ENCODE measurements around the gene ANKS1B.
"Not testable (repeated sequence)": the region's sequence is repeated elsewhere in the genome, so short reads cannot be mapped to it uniquely, and the experiment has no call there.

ANKS1B gene

DNA sequence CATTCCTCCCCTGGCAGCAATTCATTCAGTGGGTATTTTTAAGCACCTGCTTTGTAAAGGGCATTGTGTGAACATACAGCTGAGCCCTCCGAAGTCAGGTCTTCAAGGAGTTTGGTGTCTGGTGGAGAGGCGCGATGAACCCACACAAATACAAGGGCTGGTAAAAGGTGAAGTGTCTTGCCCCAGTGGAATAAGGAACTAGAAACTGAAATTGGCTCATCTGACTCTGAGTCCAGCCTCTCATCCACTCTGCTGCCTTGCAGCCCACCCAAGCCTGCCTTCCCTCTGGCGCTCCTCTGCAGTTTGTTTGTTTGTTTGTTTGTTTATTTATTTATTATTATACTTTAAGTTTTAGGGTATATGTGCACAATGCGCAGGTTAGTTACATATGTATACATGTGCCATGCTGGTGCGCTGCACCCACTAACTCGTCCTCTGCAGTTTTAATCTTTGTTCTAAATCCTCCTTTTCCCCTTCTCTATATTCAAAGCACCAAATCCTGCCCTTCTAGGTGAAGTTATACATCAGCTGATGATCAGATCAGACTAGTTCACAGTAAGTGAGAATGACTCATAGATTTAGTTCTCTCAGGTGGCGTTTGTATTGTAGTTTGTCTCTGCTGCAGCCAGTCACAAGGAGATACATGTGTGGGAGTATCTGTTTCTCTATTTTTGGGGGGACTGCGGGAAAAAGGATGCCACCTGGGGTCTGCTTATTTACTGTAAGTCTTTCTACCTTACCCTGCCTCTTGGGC is 945.2 kb downstream of the ANKS1B start:
- no peaks in the 10 kb centered on the region for H3K36me3 ChIP-seq (ENCODE audit: insufficient read depth, insufficient read length, low read length)
- TF ChIP-seq YY1 (IDR thresholded peaks at IDR 0.05; ENCODE audit: insufficient read depth, insufficient read length) (no peak), SUZ12 (IDR thresholded peaks at IDR 0.05; ENCODE audit: extremely low read depth, insufficient read depth, insufficient read length) (no peak), ZNF274 (IDR thresholded peaks at IDR 0.05; ENCODE audit: low read depth, low read length) (no peak)
- H3K9me3 ChIP-seq (ENCODE audit: insufficient read depth, low read length) = no peaks in the 10 kb centered on the region
- no peaks in the 10 kb centered on the region for H3K27me3 ChIP-seq (ENCODE audit: insufficient read depth, insufficient read length)
- H3K4me1 ChIP-seq (ENCODE audit: insufficient read depth, insufficient read length) = no peaks in the 10 kb centered on the region
- no peak overlapping the region for H3K9ac ChIP-seq (ENCODE audit: insufficient read length, low read depth)
- no peak for DNase-seq (ENCODE audit: low read depth, low spot score)
- H3K4me3 ChIP-seq (ENCODE audit: insufficient read length, low read depth) = no peak overlapping the region

DNA sequence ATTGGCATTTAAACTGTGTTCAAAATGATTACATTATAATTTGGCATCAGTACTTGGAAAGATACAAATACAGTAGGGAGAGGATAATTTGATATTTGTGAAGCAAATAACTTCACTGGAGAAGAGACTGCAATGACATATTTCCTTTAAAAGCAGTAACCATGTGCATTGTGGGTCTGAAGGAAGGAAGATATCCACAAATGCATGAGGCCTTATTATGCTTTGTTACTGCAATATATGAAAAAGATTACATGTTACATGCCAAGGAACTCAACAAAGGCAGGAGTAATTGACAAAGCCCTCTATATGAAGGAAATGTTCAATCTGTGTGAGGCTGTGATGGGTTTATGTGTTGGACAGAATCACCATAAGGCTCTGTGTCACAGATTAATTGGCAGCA is 948.2 kb downstream of the ANKS1B start:
- no peaks in the 10 kb centered on the region for H3K36me3 ChIP-seq (ENCODE audit: insufficient read depth, insufficient read length, low read length)
- no peaks in the 10 kb centered on the region for H3K4me1 ChIP-seq (ENCODE audit: insufficient read depth, insufficient read length)
- TF ChIP-seq SUZ12 (IDR thresholded peaks at IDR 0.05; ENCODE audit: extremely low read depth, insufficient read depth, insufficient read length) (no peak), YY1 (IDR thresholded peaks at IDR 0.05; ENCODE audit: insufficient read depth, insufficient read length) (no peak), ZNF274 (IDR thresholded peaks at IDR 0.05; ENCODE audit: low read depth, low read length) (no peak)
- H3K27me3 ChIP-seq (ENCODE audit: insufficient read depth, insufficient read length) = no peaks in the 10 kb centered on the region
- H3K9me3 ChIP-seq (ENCODE audit: insufficient read depth, low read length) = no peaks in the 10 kb centered on the region
- no peak overlapping the region for H3K9ac ChIP-seq (ENCODE audit: insufficient read length, low read depth)
- no peak for DNase-seq (ENCODE audit: low read depth, low spot score)
- no peak overlapping the region for H3K4me3 ChIP-seq (ENCODE audit: insufficient read length, low read depth)

DNA sequence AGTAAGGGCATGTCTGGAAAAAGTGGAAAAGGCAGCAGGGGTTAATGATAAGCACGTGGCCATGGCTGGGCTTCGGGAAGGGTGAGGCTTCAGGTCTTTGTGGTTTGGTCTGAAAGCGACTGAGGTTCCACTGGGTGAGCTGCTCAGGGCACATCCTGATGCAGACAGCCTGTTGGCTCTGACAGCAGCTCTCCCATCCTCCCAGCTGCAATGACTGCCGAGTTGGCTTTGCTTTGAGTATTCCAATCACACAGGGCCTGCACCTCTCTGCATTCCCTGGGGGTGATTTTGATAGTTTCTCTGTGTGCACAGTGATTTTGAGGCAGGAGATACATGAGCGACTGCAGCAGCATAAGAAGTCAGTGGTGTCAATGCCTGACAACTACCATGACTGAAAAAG is 948.9 kb downstream of the ANKS1B start:
- TF ChIP-seq SUZ12 (IDR thresholded peaks at IDR 0.05; ENCODE audit: extremely low read depth, insufficient read depth, insufficient read length) (no peak), YY1 (IDR thresholded peaks at IDR 0.05; ENCODE audit: insufficient read depth, insufficient read length) (no peak), ZNF274 (IDR thresholded peaks at IDR 0.05; ENCODE audit: low read depth, low read length) (no peak)

DNA sequence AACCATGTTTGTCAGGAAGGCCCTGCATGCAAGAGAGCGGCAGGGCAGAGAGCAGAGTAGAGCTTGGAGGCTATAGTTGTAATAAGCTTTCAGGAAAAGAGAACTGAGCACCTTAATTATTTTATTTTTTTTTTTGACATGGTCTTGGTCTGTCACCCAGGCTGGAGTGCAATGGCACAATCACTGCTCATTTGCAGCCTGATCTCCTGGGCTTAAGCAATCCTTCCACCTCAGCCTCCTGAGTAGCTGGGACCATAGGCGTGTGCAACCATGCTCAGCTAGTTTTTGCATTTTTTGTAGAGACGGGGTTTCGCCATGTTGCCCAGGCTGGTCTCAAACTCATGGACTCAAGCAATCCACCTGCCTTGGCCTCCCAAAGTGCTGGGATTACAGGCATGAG is 950.5 kb downstream of the ANKS1B start:
- not testable (repeated sequence) for H3K9me3 ChIP-seq (ENCODE audit: insufficient read depth, low read length); H3K27me3 ChIP-seq (ENCODE audit: insufficient read depth, insufficient read length); H3K4me1 ChIP-seq (ENCODE audit: insufficient read depth, insufficient read length); H3K4me3 ChIP-seq (ENCODE audit: insufficient read length, low read depth); H3K36me3 ChIP-seq (ENCODE audit: insufficient read depth, insufficient read length, low read length); DNase-seq (ENCODE audit: low read depth, low spot score); H3K9ac ChIP-seq (ENCODE audit: insufficient read length, low read depth)

More for the DNA sequence above, 948.9 kb downstream of the ANKS1B start:
- Histone ChIP-seq H3K4me1 (ENCODE audit: insufficient read depth, insufficient read length) (no peaks in the 10 kb centered on the region), H3K4me3 (ENCODE audit: insufficient read length, low read depth) (no peak overlapping the region), H3K36me3 (ENCODE audit: insufficient read depth, insufficient read length, low read length) (no peaks in the 10 kb centered on the region), H3K9me3 (ENCODE audit: insufficient read depth, low read length) (no peaks in the 10 kb centered on the region), H3K9ac (ENCODE audit: insufficient read length, low read depth) (no peak overlapping the region), H3K27me3 (ENCODE audit: insufficient read depth, insufficient read length) (no peaks in the 10 kb centered on the region)
- DNase-seq (ENCODE audit: low read depth, low spot score) = no peak

DNA sequence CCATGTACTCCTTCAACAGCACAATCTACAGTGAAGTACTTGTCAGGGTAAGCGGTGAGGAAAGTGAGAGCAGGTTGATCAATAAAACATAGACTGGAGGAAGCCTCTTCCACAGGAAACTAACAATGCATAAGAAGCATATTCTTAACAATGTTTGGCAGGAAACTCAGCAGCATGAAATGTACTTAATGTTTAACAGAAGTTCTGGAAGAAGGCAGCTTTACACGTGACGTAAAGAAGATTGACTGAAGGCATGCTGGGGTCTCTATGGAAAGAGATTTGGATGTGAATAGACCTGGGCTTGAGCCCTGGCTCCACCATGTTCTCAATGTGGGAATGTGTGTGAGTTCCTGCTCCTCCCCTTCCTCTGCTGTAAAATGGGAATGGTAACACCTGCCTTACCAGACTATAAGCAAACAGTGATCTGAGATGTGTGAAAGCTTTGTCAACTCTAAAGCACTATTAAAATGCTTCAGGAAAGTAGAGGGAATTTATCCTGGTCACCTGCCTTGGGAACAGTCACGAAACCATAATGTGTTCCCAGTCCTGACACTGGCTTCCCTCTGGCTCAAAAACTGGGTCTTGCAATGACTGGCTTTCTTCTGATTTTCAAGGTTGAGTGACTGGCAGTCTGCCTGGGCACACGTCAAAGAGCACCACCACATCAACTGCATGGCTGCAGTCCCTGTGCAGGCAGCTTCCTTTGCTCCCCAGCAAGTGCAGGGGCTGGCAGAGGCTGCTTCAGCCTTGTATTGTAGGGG is 955.0 kb downstream of the ANKS1B start:
- Histone ChIP-seq H3K4me3 (ENCODE audit: insufficient read length, low read depth) (no peak overlapping the region), H3K9ac (ENCODE audit: insufficient read length, low read depth) (no peak overlapping the region), H3K4me1 (ENCODE audit: insufficient read depth, insufficient read length) (no peaks in the 10 kb centered on the region), H3K9me3 (ENCODE audit: insufficient read depth, low read length) (no peaks in the 10 kb centered on the region), H3K27me3 (ENCODE audit: insufficient read depth, insufficient read length) (no peaks in the 10 kb centered on the region), H3K36me3 (ENCODE audit: insufficient read depth, insufficient read length, low read length) (no peaks in the 10 kb centered on the region)
- TF ChIP-seq SUZ12 (IDR thresholded peaks at IDR 0.05; ENCODE audit: extremely low read depth, insufficient read depth, insufficient read length) (no peak), YY1 (IDR thresholded peaks at IDR 0.05; ENCODE audit: insufficient read depth, insufficient read length) (no peak), ZNF274 (IDR thresholded peaks at IDR 0.05; ENCODE audit: low read depth, low read length) (no peak)
- DNase-seq (ENCODE audit: low read depth, low spot score) = no peak

DNA sequence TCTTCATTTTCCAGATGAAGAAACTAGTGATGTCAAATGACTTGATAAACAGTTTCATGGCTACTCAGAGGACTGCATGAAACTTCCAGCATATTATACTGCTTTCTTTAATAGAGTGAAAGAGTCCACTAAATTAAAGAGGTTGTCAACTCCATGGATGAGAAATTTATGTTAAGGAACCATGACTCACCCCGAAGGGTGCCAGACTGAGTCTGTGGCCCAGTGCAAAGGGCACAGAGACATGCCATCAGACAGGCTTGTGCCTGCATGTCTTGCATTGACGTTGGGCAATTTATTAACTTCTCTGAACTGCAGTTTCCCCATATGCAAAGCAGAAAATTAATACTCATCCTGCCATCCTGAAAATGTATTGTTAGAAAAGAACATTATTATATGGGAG is 957.3 kb downstream of the ANKS1B start:
- no peak for TF ChIP-seq ZNF274 (IDR thresholded peaks at IDR 0.05; ENCODE audit: low read depth, low read length)
- DNase-seq (ENCODE audit: low read depth, low spot score) = no peak
- H3K4me3 ChIP-seq (ENCODE audit: insufficient read length, low read depth) = no peak overlapping the region
- H3K27me3 ChIP-seq (ENCODE audit: insufficient read depth, insufficient read length) = no peaks in the 10 kb centered on the region
- H3K4me1 ChIP-seq (ENCODE audit: insufficient read depth, insufficient read length) = no peaks in the 10 kb centered on the region
- H3K36me3 ChIP-seq (ENCODE audit: insufficient read depth, insufficient read length, low read length) = no peaks in the 10 kb centered on the region
- H3K9ac ChIP-seq (ENCODE audit: insufficient read length, low read depth) = no peak overlapping the region
- H3K9me3 ChIP-seq (ENCODE audit: insufficient read depth, low read length) = no peaks in the 10 kb centered on the region

DNA sequence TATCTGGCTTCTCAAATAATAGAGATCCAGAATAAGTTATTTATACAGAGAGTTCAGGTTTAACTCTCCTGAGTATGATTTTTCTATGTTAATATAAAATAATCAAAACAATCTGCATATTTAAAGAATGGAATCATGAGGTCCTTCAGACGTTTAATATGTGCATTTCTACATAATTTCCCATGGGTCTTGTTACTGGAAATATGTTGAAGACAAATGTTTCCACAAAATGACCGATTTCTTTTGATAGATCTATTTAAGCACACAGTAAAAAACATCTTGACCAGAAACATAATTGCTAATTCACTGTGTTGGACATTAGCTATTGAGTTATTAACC is 957.7 kb downstream of the ANKS1B start:
- TF ChIP-seq ZNF274 (IDR thresholded peaks at IDR 0.05; ENCODE audit: low read depth, low read length) (no peak), SUZ12 (IDR thresholded peaks at IDR 0.05; ENCODE audit: extremely low read depth, insufficient read depth, insufficient read length) (no peak), YY1 (IDR thresholded peaks at IDR 0.05; ENCODE audit: insufficient read depth, insufficient read length) (no peak)
- Histone ChIP-seq H3K9ac (ENCODE audit: insufficient read length, low read depth) (no peak overlapping the region), H3K4me1 (ENCODE audit: insufficient read depth, insufficient read length) (no peaks in the 10 kb centered on the region), H3K9me3 (ENCODE audit: insufficient read depth, low read length) (no peaks in the 10 kb centered on the region), H3K36me3 (ENCODE audit: insufficient read depth, insufficient read length, low read length) (no peaks in the 10 kb centered on the region), H3K4me3 (ENCODE audit: insufficient read length, low read depth) (no peak overlapping the region), H3K27me3 (ENCODE audit: insufficient read depth, insufficient read length) (no peaks in the 10 kb centered on the region)
- no peak for DNase-seq (ENCODE audit: low read depth, low spot score)
